Naive B cell (primary cell): Measurements from ENCODE around the gene LRRC3C. TPM values are rescaled to one million over a fixed set of nuclear protein-coding genes. Genes with fewer than 3 reads are reported as not detected.

Source experiments
- ATAC-seq, 2 donors: fragments of 150-1000 bp; cut with Tn5 transposase; 2 replicates each; pipeline ENCODE4 v1.10.0; 2021; ENCODE audit warnings: low read depth in 2 of 2, mild to moderate bottlenecking in 2 of 2, moderate library complexity in 2 of 2
- DNase-seq: peaks from one replicate; pipeline ENCODE4 v3.0.0; 2022
- H3K27ac Mint-ChIP-seq, 6 donors: one replicate each; pipeline ENCODE4 v1.8.0; 2020 to 2022; ENCODE audit warnings: mild to moderate bottlenecking in 6 of 6, mixed read lengths in 6 of 6, moderate library complexity in 5 of 6, inconsistent platforms in 2 of 6
- H3K27me3 Mint-ChIP-seq, 3 donors: one replicate each; pipeline ENCODE4 v1.8.0; 2021 to 2022; ENCODE audit warnings: mixed read lengths in 3 of 3, mild to moderate bottlenecking in 1 of 3
- H3K36me3 Mint-ChIP-seq, 2 donors: one replicate each; pipeline ENCODE4 v1.8.0; 2020 to 2022; ENCODE audit warnings: mixed read lengths in 2 of 2, inconsistent platforms in 1 of 2, mild to moderate bottlenecking in 1 of 2
- H3K4me1 Mint-ChIP-seq, 3 donors: one replicate each; pipeline ENCODE4 v1.8.0; 2020 to 2022; ENCODE audit warnings: mixed read lengths in 3 of 3, inconsistent platforms in 1 of 3, mild to moderate bottlenecking in 1 of 3, moderate library complexity in 1 of 3
- H3K4me3 Mint-ChIP-seq, 8 donors: one replicate each; pipeline ENCODE4 v1.8.0; 2020 to 2022; ENCODE audit warnings: mild to moderate bottlenecking in 8 of 8, mixed read lengths in 8 of 8, moderate library complexity in 8 of 8, inconsistent platforms in 2 of 8
- H3K9me3 Mint-ChIP-seq, 7 donors: one replicate each; pipeline ENCODE4 v1.8.0; 2020 to 2022; ENCODE audit warnings: mixed read lengths in 7 of 7, mild to moderate bottlenecking in 5 of 7, inconsistent platforms in 2 of 7, moderate library complexity in 1 of 7
- polyA plus RNA-seq, 6 donors: library from polyadenylated mRNA; unstranded; fragments of 300-500 nt; fragmentation: Illumina TruSeq; gene quantifications; one replicate each; pipeline ENCODE4 v1.2.3, GENCODE V29; 2021; ENCODE audit warnings: low read depth in 6 of 6

LRRC3C gene
- polyA plus RNA-seq, 6 donors from 2014 or later, result not detected

DNA sequence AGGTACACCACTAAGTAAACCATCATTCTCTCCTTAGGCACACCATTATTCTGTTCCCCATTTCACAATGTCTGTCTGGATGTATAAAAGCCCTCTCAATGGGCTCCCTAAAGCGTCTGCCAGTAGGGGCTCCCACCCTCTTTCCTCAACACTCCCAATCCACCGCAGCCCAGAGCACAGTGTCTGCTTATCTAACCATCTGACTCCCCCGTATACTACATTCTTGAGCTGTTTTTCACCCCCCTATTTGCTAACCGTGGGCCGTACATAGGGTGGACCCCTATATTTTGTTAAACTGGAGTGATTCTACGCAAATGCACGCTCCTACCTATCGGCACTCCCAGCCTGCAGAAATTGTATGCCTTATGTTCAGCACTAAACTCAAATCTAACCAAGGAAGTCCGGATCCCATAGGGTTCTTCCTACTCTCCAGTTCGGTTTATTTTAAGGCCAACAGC lies 52.4 kb downstream of the LRRC3C start:
- Mint-ChIP-seq H3K27me3 (peaks cover 0 to 4% (median 0%) of the 10 kb centered on the region in 3 donors), H3K9me3 (no peaks in the 10 kb centered on the region), H3K4me1 (peaks cover 31 to 37% (median 33%) of the 10 kb centered on the region in 3 donors), H3K27ac (peak overlapping the region; percentile 95 to 99 (median 98)), H3K4me3 (peak overlapping the region; percentile 94 to 98 (median 96)), H3K36me3 (no peaks in the 10 kb centered on the region)
- ATAC-seq, result peak; percentile 20 to 22
- DNase-seq, result no peak

DNA sequence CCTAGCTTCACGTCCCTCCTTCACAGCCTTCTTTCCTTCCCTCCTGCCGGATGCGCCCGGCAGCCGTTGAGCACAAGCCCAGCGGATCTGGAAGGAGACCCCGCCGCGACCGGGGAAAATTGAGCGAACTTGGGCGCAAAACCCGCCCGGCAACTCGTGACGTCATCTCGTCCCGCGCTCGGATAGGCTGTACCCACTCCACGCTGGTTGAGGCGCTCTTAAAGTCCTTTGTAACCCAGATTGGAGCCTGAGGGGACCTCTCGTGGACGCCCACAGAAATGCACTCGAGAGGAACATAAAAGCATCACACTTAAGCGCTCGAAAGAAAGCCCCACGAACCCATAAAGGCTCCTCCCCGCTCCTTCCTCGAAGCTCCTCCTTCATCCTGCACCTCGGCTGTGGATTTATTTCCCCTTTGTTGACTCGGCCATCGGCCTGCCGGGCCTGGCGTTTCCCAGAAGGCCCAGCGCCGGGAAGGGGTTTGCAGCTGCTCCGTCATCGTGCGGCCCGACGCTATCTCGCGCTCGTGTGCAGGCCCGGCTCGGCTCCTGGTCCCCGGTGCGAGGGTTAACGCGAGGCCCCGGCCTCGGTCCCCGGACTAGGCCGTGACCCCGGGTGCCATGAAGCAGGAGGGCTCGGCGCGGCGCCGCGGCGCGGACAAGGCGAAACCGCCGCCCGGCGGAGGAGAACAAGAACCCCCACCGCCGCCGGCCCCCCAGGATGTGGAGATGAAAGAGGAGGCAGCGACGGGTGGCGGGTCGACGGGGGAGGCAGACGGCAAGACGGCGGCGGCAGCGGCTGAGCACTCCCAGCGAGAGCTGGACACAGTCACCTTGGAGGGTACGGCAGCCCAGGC lies 53.0 kb downstream of the LRRC3C start, which contains the start of gene PSMD3:
TSS of gene PSMD3 (plus strand) at position 457 of the 856 bp plus-strand sequence. CDS start at position 621, 164 bp downstream.
- ATAC-seq, result peak; percentile 88
- peak within 1 kb of the TSS; percentile 94 to 98 (median 96) for H3K4me3 Mint-ChIP-seq
- peaks cover under 1 to 3% of the 10 kb centered on the region in 2 donors for H3K36me3 Mint-ChIP-seq
- H3K9me3 Mint-ChIP-seq, result no peaks in the 10 kb centered on the region
- H3K27me3 Mint-ChIP-seq, result peaks cover 0 to 3% (median 0%) of the 10 kb centered on the region in 3 donors
- peak; percentile 99 for DNase-seq
- H3K27ac Mint-ChIP-seq, result peak within 1 kb of the TSS; percentile 95 to 99 (median 98)
- H3K4me1 Mint-ChIP-seq, result peaks cover 31 to 37% (median 33%) of the 10 kb centered on the region in 3 donors

DNA sequence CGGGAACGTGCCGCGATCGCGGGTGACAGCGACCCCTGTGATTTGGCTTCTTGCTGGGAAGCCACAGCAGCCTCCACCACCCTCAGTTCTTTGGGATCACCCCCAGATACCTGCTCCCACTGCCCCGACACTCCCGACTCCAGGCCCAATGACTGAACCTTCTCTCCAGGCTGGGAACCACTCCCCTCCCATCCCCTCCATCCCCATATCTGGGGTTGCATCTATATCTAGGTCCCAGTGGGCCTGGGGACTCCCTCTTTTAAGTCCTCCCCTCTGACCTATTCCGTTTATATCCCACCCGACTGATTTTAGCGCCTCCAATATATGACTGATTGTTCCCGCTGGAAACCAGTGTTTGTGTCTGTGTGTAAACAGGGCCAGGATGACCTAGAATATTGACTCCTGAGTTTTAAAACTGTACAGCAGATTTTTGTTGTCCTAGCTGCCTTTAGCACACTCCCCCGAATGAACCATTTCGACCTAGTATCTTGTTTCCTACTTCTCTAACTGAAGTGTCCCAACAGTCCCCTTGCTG lies 53.7 kb downstream of the LRRC3C start:
- no peak for ATAC-seq
- Mint-ChIP-seq H3K4me1 (peaks cover 31 to 38% (median 37%) of the 10 kb centered on the region in 3 donors), H3K9me3 (no peaks in the 10 kb centered on the region), H3K4me3 (peak overlapping the region; percentile 94 to 98 (median 96)), H3K36me3 (peaks cover 7 to 8% of the 10 kb centered on the region in 2 donors), H3K27ac (peak overlapping the region; percentile 93 to 99 (median 97)), H3K27me3 (no peaks in the 10 kb centered on the region)
- DNase-seq, result no peak

DNA sequence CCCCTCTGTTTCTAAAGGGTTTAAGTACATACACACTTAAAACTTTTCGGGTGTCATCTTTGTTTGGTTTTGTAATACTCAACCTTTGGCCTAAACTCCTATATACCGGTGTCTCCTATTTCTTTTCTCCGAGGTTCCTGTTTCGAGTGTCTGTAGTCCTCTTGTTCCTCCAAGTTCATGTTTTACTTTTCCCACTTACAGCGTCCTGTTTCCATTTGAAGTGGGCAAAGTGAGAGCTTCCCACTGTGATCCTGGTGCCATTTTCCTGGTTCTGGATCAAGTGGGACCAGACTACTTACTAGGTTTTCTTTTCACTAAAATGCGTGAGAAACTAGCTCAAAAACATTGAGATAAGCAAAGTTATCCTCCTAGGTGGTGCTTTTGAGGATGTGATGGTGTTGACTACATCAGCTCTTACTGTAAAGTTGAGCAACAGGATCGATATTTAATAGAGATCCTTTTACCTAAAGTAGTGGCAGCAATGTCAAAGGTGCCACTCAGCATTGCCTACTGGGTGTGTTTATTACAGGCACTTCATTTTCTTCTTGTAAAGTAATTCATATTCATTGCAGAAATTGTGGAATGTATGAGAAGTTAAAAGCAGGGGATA lies 54.3 kb downstream of the LRRC3C start:
- H3K9me3 Mint-ChIP-seq, result no peaks in the 10 kb centered on the region
- peaks cover 11 to 12% of the 10 kb centered on the region in 2 donors for H3K36me3 Mint-ChIP-seq
- DNase-seq (no peak), ATAC-seq (no peak)
- peak overlapping the region; percentile 93 to 99 (median 97) for H3K27ac Mint-ChIP-seq
- H3K27me3 Mint-ChIP-seq, result no peaks in the 10 kb centered on the region
- peaks cover 31 to 40% (median 40%) of the 10 kb centered on the region in 3 donors for H3K4me1 Mint-ChIP-seq
- H3K4me3 Mint-ChIP-seq, result peak overlapping the region; percentile 94 to 98 (median 96)

DNA sequence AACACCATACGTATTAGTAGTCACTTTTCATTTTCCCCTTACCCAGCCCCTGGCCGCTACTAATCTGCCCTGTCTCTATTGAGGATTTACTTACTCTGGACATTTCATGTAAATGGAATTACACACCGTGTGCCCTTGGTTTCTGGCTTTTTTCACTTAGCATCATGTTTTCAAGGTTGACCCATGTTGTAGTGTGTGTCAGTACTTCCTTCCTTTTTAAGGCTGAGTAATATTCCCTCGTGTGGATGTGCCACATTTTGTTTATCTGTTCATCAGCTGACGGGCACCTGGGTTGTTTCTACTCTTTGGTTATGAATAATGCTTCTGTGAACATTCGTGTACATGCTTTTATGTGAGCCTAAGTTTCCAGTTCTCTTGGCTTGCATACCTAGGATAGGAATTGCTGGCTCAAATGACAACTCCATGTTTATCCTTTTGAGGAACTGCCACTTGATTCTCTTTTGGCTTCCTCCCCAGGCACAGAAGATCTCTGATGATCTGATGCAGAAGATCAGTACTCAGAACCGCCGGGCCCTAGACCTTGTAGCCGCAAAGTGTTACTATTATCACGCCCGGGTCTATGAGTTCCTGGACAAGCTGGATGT lies 60.8 kb downstream of the LRRC3C start:
- peaks cover 40 to 42% of the 10 kb centered on the region in 2 donors for H3K36me3 Mint-ChIP-seq
- no peaks in the 10 kb centered on the region for H3K27me3 Mint-ChIP-seq
- ATAC-seq, result no peak
- H3K27ac Mint-ChIP-seq, result no peak overlapping the region
- no peak for DNase-seq
- H3K4me1 Mint-ChIP-seq, result peaks cover 7 to 15% (median 9%) of the 10 kb centered on the region in 3 donors
- H3K4me3 Mint-ChIP-seq, result no peak overlapping the region
- no peaks in the 10 kb centered on the region for H3K9me3 Mint-ChIP-seq

DNA sequence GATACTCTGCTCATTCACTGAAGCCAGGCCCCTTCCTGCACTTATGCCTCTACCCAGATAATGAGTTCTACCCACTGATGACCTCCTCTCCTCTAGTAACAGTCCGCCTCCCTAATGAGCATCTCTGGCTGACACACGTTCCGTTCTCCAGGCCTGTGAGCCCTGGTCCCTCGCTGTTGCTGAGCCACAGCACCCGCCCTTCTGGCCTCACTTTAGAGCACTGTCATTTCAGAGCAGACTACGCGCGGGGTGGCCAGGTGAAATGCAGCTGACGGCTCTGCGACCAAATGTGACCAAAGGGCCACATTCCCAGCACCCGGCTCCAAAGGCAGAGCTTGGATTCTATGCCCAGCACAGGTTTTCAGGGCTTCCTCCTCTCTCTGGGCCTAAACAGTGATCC lies 66.9 kb downstream of the LRRC3C start:
- Mint-ChIP-seq H3K9me3 (no peaks in the 10 kb centered on the region), H3K27me3 (no peaks in the 10 kb centered on the region), H3K4me1 (peaks cover 0 to 15% (median 0%) of the 10 kb centered on the region in 3 donors), H3K4me3 (no peak overlapping the region), H3K27ac (peak overlapping the region in 3 of 6 donors; percentile 44 to 80 (median 50)), H3K36me3 (peaks cover 32 to 42% of the 10 kb centered on the region in 2 donors)
- ATAC-seq, result no peak
- DNase-seq, result no peak

Other genes starting within 250 kb of the LRRC3C start
- 10 to 100 TPM in 2 of 6 donors, 1 to 10 TPM in 4; 7.2 to 18.2 (median 9.1) TPM for gene PGAP3, start 239.7 kb upstream of the LRRC3C start, polyA plus RNA-seq
- 1 to 10 TPM in 3 of 6 donors, under 1 TPM in 3; 0.20 to 3.0 (median 1.1) TPM for gene ERBB2, start 227.7 kb upstream of the LRRC3C start, polyA plus RNA-seq
- gene MIEN1, start 197.2 kb upstream of the LRRC3C start, polyA plus RNA-seq, result 100 to 1,000 TPM in 5 of 6 donors, 10 to 100 TPM in 1; 99.3 to 135 (median 123) TPM
- under 1 TPM in 3 of 6 donors, not detected in 3; 0.23 to 0.65 (median 0.29) TPM for gene GRB7, start 189.8 kb upstream of the LRRC3C start, polyA plus RNA-seq
- 100 to 1,000 TPM in 1 of 6 donors, 10 to 100 TPM in 4, under 1 TPM in 1; 0.75 to 127 (median 39.8) TPM for gene IKZF3, start 63.4 kb upstream of the LRRC3C start, polyA plus RNA-seq
- gene ZPBP2, start 59.5 kb upstream of the LRRC3C start, polyA plus RNA-seq, result under 1 TPM in 5 of 6 donors, not detected in 1; 0.16 to 0.80 (median 0.38) TPM
- gene GSDMB, start 9.1 kb upstream of the LRRC3C start, polyA plus RNA-seq, result 1 to 10 TPM in 1 of 6 donors, under 1 TPM in 3, not detected in 2; 0.15 to 2.0 (median 0.31) TPM
- gene ORMDL3, start 131 bp upstream of the LRRC3C start, polyA plus RNA-seq, result 100 to 1,000 TPM in 3 of 6 donors, 10 to 100 TPM in 3; 71.8 to 181 (median 95.9) TPM
- under 1 TPM in 2 of 6 donors, not detected in 4; 0.19 to 0.21 TPM for gene GSDMA, start 35.3 kb downstream of the LRRC3C start, polyA plus RNA-seq
- gene PSMD3, start 53.1 kb downstream of the LRRC3C start, polyA plus RNA-seq, result 10 to 100 TPM; 48.1 to 62.4 (median 52.3) TPM
- not detected for gene CSF3, start 87.7 kb downstream of the LRRC3C start, polyA plus RNA-seq
- gene MED24, start 126.7 kb downstream of the LRRC3C start, polyA plus RNA-seq, result 10 to 100 TPM; 44.9 to 58.9 (median 47.6) TPM
- gene THRA, start 135.2 kb downstream of the LRRC3C start, polyA plus RNA-seq, result 1 to 10 TPM; 1.9 to 5.3 (median 4.7) TPM
- gene NR1D1, start 172.9 kb downstream of the LRRC3C start, polyA plus RNA-seq, result 1 to 10 TPM in 5 of 6 donors, not detected in 1; 1.1 to 2.9 (median 2.1) TPM
- 10 to 100 TPM in 2 of 6 donors, 1 to 10 TPM in 4; 7.7 to 13.1 (median 9.2) TPM for gene MSL1, start 194.2 kb downstream of the LRRC3C start, polyA plus RNA-seq
- gene CASC3, start 212.8 kb downstream of the LRRC3C start, polyA plus RNA-seq, result 10 to 100 TPM; 31.8 to 60.5 (median 44.5) TPM
- gene RAPGEFL1, start 249.7 kb downstream of the LRRC3C start, polyA plus RNA-seq, result under 1 TPM in 4 of 6 donors, not detected in 2; 0.10 to 0.56 (median 0.43) TPM